ENCODE data around the gene PRKCZ. TPM values are rescaled to one million over a fixed set of nuclear protein-coding genes. Genes with fewer than 3 reads are reported as not detected.

The PRKCZ gene
- total and polyA plus RNA-seq, 2 experiments from 2014 or later, result 26.2 to 36.9 TPM

DNA sequence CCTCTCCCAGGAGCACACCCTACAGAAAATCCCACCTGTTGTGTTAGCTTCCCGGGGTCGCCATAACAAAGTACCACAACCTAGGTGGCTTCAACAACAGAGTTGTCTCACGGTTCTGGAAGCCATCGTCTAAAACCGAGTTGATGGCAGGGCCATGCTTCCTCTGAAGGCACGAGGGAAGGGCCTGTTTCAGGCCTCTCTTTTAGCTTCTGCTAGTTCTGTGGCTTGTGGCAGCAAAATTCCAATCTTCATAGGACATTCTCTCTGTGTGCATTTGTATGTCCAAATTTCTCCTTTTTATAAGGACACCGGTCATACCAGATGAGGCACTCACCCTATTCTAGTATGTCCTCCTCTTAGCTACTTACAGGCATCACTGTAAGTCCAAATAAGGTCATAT, 49.8 kb upstream of the PRKCZ start (continued):
- TF ChIP-seq CTCF (conservative IDR thresholded peaks at IDR 0.05; ENCODE audit: low read depth in 2 of 2), result no peak
- TF ChIP-seq EZH2 (IDR thresholded peaks at IDR 0.05; ENCODE audit: low read depth, unreplicated experiment), result no peak
- TF ChIP-seq JUNB (IDR thresholded peaks at IDR 0.05; ENCODE audit: unreplicated experiment), result no peak
- no peak for TF ChIP-seq STAT1 (IDR thresholded peaks at IDR 0.05; ENCODE audit: unreplicated experiment)

DNA sequence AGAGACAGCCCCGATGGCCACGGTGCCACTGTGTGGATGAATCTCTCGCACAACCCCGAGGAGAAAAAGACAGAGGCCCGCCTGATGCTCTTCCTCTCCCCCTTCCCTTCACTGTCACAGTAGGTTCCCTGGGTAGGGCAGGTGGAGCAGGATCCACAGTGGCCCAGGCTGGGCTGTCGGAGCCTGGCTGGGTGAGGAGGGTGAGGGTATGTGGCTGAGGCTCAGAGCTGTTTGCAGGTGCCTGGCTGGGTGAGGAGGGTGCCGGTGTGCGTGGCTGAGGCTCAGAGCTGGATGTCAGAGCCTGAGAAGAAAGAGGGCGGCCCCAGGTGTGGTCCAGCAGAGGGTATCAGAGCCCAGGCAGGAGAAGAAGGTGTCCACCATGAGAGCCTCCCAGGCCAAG, 49.4 kb upstream of the PRKCZ start:
- Mint-ChIP-seq H3K4me1 (peaks cover 10% of the 10 kb centered on the region; the same call in 2 of the 3 replicates), H3K9me3 (no peaks in the 10 kb centered on the region), H3K27ac (no peak overlapping the region), H3K4me3 (no peak overlapping the region), H3K36me3 (ENCODE audit: low read depth) (no peaks in the 10 kb centered on the region; the same call in 2 of the 3 replicates), H3K27me3 (ENCODE audit: insufficient read depth, low read depth, poor library complexity) (peaks cover 11% of the 10 kb centered on the region)
- H3K36me3 ChIP-seq (ENCODE audit: insufficient read depth), result no peaks in the 10 kb centered on the region
- ATAC-seq, result no peak
- H3K4me3 ChIP-seq, result no peak overlapping the region
- no peaks in the 10 kb centered on the region for H3K9me2 ChIP-seq (ENCODE audit: insufficient read depth)
- no peaks in the 10 kb centered on the region for H3K79me2 ChIP-seq (replicated peaks; ENCODE audit: insufficient read depth)
- H4K20me1 ChIP-seq (replicated peaks; ENCODE audit: insufficient read depth), result no peaks in the 10 kb centered on the region
- peaks cover 6% of the 10 kb centered on the region; the same call in 1 of the 2 replicates for H3K27me3 ChIP-seq (ENCODE audit: insufficient read depth)
- peaks cover 10% of the 10 kb centered on the region for H3K4me1 ChIP-seq (ENCODE audit: insufficient read depth)
- no peak for DNase-seq (ENCODE audit: low spot score)
- 0 out of 2 replicates have a peak, but pooled peaks cover 4% of the 10 kb centered on the region for H3F3A ChIP-seq (replicated peaks; ENCODE audit: low read depth)
- no peak overlapping the region for H3K4me2 ChIP-seq
- no peak overlapping the region for H2AFZ ChIP-seq
- no peak overlapping the region for H3K27ac ChIP-seq (ENCODE audit: low read depth)
- TF ChIP-seq, protein P1, sequence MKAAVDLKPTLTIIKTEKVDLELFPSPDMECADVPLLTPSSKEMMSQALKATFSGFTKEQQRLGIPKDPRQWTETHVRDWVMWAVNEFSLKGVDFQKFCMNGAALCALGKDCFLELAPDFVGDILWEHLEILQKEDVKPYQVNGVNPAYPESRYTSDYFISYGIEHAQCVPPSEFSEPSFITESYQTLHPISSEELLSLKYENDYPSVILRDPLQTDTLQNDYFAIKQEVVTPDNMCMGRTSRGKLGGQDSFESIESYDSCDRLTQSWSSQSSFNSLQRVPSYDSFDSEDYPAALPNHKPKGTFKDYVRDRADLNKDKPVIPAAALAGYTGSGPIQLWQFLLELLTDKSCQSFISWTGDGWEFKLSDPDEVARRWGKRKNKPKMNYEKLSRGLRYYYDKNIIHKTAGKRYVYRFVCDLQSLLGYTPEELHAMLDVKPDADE (IDR thresholded peaks at IDR 0.05), result no peak
- TF ChIP-seq POLR2AphosphoS5 (IDR thresholded peaks at IDR 0.05; ENCODE audit: low read depth), result no peak
- no peak for TF ChIP-seq EZH2phosphoT487 (IDR thresholded peaks at IDR 0.05; ENCODE audit: unreplicated experiment)
- TF ChIP-seq, protein P2, sequence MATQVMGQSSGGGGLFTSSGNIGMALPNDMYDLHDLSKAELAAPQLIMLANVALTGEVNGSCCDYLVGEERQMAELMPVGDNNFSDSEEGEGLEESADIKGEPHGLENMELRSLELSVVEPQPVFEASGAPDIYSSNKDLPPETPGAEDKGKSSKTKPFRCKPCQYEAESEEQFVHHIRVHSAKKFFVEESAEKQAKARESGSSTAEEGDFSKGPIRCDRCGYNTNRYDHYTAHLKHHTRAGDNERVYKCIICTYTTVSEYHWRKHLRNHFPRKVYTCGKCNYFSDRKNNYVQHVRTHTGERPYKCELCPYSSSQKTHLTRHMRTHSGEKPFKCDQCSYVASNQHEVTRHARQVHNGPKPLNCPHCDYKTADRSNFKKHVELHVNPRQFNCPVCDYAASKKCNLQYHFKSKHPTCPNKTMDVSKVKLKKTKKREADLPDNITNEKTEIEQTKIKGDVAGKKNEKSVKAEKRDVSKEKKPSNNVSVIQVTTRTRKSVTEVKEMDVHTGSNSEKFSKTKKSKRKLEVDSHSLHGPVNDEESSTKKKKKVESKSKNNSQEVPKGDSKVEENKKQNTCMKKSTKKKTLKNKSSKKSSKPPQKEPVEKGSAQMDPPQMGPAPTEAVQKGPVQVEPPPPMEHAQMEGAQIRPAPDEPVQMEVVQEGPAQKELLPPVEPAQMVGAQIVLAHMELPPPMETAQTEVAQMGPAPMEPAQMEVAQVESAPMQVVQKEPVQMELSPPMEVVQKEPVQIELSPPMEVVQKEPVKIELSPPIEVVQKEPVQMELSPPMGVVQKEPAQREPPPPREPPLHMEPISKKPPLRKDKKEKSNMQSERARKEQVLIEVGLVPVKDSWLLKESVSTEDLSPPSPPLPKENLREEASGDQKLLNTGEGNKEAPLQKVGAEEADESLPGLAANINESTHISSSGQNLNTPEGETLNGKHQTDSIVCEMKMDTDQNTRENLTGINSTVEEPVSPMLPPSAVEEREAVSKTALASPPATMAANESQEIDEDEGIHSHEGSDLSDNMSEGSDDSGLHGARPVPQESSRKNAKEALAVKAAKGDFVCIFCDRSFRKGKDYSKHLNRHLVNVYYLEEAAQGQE (IDR thresholded peaks at IDR 0.05; ENCODE audit: unreplicated experiment), result no peak
- TF ChIP-seq ZNF114 (CRISPR knock-in tag; IDR thresholded peaks at IDR 0.05), result no peak
- TF ChIP-seq JUNB (IDR thresholded peaks at IDR 0.05; ENCODE audit: unreplicated experiment), result no peak
- no peak for TF ChIP-seq ZNF331 (CRISPR knock-in tag; IDR thresholded peaks at IDR 0.05; ENCODE audit: low read depth)
- no peak for TF ChIP-seq EZH2 (IDR thresholded peaks at IDR 0.05; ENCODE audit: low read depth, unreplicated experiment)
- no peak for TF ChIP-seq NANOG (IDR thresholded peaks at IDR 0.05; ENCODE audit: borderline replicate concordance)
- no peak for TF ChIP-seq STAT1 (IDR thresholded peaks at IDR 0.05; ENCODE audit: unreplicated experiment)
- TF ChIP-seq CTCF (conservative IDR thresholded peaks at IDR 0.05; ENCODE audit: low read depth in 2 of 2), result no peak
